HG02943 (cell line): Measurements from ENCODE around the gene KIFAP3.
"Not testable (repeated sequence)": the region's sequence is repeated elsewhere in the genome, so short reads cannot be mapped to it uniquely, and the experiment has no call there.

Source experiments
- ATAC-seq: cut with Tn5 transposase; IDR thresholded peaks from one replicate; pipeline ENCODE4 v1.9.1; 2021; ENCODE audit warnings: mild to moderate bottlenecking, low read depth, moderate library complexity; ENCODE audit not compliant: unreplicated experiment

KIFAP3 gene

GRCh38 chr1:170074250-170075157 lies at the start of gene KIFAP3:
Gene KIFAP3, minus strand, starts transcription at chr1:170074695. Its CDS starts 228 bp downstream, at chr1:170074467.
- ATAC-seq = peak; percentile 98

GRCh38 chr1:170122366-170122765 lies 47.9 kb upstream of the KIFAP3 start:
- ATAC-seq = no peak

GRCh38 chr1:170114906-170115305 lies 40.4 kb upstream of the KIFAP3 start:
- no peak for ATAC-seq

GRCh38 chr1:170113140-170113539 lies 38.6 kb upstream of the KIFAP3 start:
- not testable (repeated sequence) for ATAC-seq

GRCh38 chr1:170097449-170097948 lies 23.0 kb upstream of the KIFAP3 start:
- ATAC-seq = no peak

- ATAC-seq = no peak
Measured at GRCh38 chr1:170096806-170097340, 22.4 kb upstream of the KIFAP3 start.

- ATAC-seq = no peak
Measured at GRCh38 chr1:170095976-170096748, 21.7 kb upstream of the KIFAP3 start.

GRCh38 chr1:170094697-170095616 lies 20.5 kb upstream of the KIFAP3 start:
- not testable (repeated sequence) for ATAC-seq

GRCh38 chr1:170086399-170087032 lies 12.0 kb upstream of the KIFAP3 start:
- no peak for ATAC-seq

GRCh38 chr1:170085091-170085490 lies 10.6 kb upstream of the KIFAP3 start:
- ATAC-seq = no peak

GRCh38 chr1:170078610-170079189 lies 4.2 kb upstream of the KIFAP3 start:
- no peak for ATAC-seq

GRCh38 chr1:170077926-170078325 lies 3.4 kb upstream of the KIFAP3 start:
- no peak for ATAC-seq

GRCh38 chr1:170076952-170077351 lies 2.5 kb upstream of the KIFAP3 start:
- ATAC-seq = not testable (repeated sequence)

- ATAC-seq = no peak
Measured at GRCh38 chr1:170076199-170076598, 1.7 kb upstream of the KIFAP3 start.

GRCh38 chr1:170075186-170075585 lies 691 bp upstream of the KIFAP3 start:
- no peak for ATAC-seq

GRCh38 chr1:170073893-170074249 lies 624 bp downstream of the KIFAP3 start:
- no peak for ATAC-seq

- ATAC-seq = no peak
Measured at GRCh38 chr1:170071378-170071777, 3.1 kb downstream of the KIFAP3 start.

- ATAC-seq = no peak
Measured at GRCh38 chr1:170068923-170069322, 5.6 kb downstream of the KIFAP3 start.

- ATAC-seq = peak; percentile 58
Measured at GRCh38 chr1:170067253-170067819, 7.2 kb downstream of the KIFAP3 start.
